ENCODE results near the gene EIF5A2.

DNA sequence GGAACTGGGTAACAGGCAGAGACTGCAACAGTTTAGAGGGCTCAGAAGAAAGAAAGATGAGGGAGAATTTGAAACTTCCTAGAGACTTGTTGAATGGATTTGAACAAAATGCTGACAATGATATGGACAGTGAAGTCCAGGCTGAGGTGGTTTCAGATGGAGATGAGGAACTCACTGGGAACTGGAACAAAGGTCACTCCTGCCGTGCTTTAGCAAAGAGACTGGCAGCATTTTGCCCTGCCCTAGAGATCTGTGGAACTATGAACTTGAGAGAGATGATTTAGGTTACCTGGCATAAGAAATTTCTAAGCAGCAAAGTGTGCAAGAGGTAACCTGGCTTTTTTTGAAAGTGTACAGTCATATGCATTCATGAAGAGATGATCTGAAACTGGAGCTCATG lies 11.7 kb downstream of the EIF5A2 start:
- TF ChIP-seq, protein P1, sequence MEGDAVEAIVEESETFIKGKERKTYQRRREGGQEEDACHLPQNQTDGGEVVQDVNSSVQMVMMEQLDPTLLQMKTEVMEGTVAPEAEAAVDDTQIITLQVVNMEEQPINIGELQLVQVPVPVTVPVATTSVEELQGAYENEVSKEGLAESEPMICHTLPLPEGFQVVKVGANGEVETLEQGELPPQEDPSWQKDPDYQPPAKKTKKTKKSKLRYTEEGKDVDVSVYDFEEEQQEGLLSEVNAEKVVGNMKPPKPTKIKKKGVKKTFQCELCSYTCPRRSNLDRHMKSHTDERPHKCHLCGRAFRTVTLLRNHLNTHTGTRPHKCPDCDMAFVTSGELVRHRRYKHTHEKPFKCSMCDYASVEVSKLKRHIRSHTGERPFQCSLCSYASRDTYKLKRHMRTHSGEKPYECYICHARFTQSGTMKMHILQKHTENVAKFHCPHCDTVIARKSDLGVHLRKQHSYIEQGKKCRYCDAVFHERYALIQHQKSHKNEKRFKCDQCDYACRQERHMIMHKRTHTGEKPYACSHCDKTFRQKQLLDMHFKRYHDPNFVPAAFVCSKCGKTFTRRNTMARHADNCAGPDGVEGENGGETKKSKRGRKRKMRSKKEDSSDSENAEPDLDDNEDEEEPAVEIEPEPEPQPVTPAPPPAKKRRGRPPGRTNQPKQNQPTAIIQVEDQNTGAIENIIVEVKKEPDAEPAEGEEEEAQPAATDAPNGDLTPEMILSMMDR (IDR thresholded peaks at IDR 0.05), result no peak
- TF ChIP-seq, protein P2, sequence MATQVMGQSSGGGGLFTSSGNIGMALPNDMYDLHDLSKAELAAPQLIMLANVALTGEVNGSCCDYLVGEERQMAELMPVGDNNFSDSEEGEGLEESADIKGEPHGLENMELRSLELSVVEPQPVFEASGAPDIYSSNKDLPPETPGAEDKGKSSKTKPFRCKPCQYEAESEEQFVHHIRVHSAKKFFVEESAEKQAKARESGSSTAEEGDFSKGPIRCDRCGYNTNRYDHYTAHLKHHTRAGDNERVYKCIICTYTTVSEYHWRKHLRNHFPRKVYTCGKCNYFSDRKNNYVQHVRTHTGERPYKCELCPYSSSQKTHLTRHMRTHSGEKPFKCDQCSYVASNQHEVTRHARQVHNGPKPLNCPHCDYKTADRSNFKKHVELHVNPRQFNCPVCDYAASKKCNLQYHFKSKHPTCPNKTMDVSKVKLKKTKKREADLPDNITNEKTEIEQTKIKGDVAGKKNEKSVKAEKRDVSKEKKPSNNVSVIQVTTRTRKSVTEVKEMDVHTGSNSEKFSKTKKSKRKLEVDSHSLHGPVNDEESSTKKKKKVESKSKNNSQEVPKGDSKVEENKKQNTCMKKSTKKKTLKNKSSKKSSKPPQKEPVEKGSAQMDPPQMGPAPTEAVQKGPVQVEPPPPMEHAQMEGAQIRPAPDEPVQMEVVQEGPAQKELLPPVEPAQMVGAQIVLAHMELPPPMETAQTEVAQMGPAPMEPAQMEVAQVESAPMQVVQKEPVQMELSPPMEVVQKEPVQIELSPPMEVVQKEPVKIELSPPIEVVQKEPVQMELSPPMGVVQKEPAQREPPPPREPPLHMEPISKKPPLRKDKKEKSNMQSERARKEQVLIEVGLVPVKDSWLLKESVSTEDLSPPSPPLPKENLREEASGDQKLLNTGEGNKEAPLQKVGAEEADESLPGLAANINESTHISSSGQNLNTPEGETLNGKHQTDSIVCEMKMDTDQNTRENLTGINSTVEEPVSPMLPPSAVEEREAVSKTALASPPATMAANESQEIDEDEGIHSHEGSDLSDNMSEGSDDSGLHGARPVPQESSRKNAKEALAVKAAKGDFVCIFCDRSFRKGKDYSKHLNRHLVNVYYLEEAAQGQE (IDR thresholded peaks at IDR 0.05; ENCODE audit: insufficient read depth in 1 of 2, low read depth in 2 of 2, low read length in 1 of 2), result no peak
